Vagina (tissue), 2 donors: Measurements from ENCODE around the gene METTL8.
"Not testable (repeated sequence)": the region's sequence is repeated elsewhere in the genome, so short reads cannot be mapped to it uniquely, and the experiment has no call there.

ENCODE experiments used
- POLR2A ChIP-seq, 2 donors: fragments of 450-650 bp; IDR thresholded peaks; one replicate each; pipeline ENCODE4 v1.6.1; 2017; ENCODE audit warnings: antibody characterized with exemption in 2 of 2, mild to moderate bottlenecking in 2 of 2, moderate library complexity in 2 of 2
- POLR2AphosphoS5 ChIP-seq, 2 donors: sonication (generic); formaldehyde crosslinking; IDR thresholded peaks; one replicate each; pipeline ENCODE4 v1.9.0; 2017; ENCODE audit warnings: antibody characterized with exemption in 2 of 2, mild to moderate bottlenecking in 2 of 2, low read depth in 1 of 2; ENCODE audit not compliant: insufficient read depth in 1 of 2
- TF ChIP-seq, protein P1 (sequence below), 3 experiments: fragments of 450-650 bp in 2 of 3; fragments of 200-600 bp in 1 of 3; sonication (generic) in 1 of 3; IDR thresholded peaks; one replicate each; pipeline ENCODE4 v1.5.1; 2017 to 2019; ENCODE audit warnings: antibody characterized with exemption in 3 of 3, mild to moderate bottlenecking in 2 of 3, moderate library complexity in 2 of 3

DNA sequence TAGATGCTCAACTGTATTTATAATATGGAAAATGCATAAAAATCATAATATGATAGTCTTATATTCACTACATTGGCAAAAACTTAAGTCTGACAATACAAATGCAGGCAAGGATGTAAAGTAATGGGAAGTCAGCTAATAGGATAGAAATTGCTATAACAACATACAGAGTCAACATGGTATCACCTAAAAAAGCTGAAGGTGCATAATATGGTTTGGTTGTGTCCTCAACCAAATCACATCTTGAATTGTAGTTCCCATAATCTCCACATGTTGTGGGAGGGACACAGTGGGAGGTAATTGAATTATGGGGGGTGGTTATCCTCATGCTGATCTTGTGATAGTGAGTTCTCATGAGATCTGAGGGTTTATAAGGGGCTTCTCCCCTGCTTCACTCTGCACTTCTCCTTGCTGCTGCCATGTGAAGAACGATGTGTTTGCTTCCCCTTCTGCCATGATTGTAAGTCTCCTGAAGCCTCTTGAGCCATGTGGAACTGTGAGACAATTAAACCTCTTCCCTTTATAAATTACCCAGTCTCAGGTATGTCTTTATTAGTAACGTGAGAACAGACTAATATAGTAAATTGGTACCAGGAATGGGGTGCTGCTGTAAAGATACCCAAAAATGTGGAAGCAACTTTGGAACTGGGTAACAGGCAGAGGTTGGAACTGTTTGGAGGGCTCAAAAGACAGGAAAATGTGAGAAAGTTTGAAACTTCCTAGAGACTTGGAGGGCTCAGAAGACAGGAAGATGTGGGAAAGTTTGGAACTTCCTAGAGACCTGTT, 10.9 kb downstream of the METTL8 start:
- TF ChIP-seq, protein P1, sequence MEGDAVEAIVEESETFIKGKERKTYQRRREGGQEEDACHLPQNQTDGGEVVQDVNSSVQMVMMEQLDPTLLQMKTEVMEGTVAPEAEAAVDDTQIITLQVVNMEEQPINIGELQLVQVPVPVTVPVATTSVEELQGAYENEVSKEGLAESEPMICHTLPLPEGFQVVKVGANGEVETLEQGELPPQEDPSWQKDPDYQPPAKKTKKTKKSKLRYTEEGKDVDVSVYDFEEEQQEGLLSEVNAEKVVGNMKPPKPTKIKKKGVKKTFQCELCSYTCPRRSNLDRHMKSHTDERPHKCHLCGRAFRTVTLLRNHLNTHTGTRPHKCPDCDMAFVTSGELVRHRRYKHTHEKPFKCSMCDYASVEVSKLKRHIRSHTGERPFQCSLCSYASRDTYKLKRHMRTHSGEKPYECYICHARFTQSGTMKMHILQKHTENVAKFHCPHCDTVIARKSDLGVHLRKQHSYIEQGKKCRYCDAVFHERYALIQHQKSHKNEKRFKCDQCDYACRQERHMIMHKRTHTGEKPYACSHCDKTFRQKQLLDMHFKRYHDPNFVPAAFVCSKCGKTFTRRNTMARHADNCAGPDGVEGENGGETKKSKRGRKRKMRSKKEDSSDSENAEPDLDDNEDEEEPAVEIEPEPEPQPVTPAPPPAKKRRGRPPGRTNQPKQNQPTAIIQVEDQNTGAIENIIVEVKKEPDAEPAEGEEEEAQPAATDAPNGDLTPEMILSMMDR (IDR thresholded peaks at IDR 0.05): not testable (repeated sequence)
- not testable (repeated sequence) for TF ChIP-seq POLR2A (IDR thresholded peaks at IDR 0.05); POLR2AphosphoS5 (IDR thresholded peaks at IDR 0.05; ENCODE audit: insufficient read depth in 1 of 2, low read depth in 1 of 2)
